SHP77 treated with DMSO at 0.1 percent for 48 hours (cell line): ENCODE results near the gene MARCHF7.
"Not testable (repeated sequence)": the region's sequence is repeated elsewhere in the genome, so short reads cannot be mapped to it uniquely, and the experiment has no call there.

Experiments
- DNase-seq: peaks from one replicate; lab custom pipeline; 2025; lab: John Stamatoyannopoulos, UW

MARCHF7 gene

DNA sequence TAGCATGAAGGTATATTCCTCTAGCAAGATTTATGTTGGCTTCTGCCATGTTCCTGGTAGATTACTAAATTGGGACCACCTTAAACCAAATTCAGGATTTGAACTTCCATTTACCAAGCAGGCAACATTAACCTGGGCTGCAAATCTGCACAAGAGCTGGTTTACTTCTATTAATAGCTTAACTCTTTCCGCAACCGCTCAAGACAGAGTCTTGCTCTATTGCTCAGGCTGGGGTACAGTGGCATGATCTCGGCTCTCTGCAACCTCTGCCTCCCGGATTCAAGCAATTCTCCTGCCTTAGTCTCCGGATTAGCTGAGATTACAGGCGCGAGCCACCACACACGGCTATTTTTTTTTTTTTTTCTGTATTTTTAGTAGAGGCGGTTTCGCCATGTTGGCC is 8.4 kb downstream of the MARCHF7 start:
- no peak for DNase-seq

DNA sequence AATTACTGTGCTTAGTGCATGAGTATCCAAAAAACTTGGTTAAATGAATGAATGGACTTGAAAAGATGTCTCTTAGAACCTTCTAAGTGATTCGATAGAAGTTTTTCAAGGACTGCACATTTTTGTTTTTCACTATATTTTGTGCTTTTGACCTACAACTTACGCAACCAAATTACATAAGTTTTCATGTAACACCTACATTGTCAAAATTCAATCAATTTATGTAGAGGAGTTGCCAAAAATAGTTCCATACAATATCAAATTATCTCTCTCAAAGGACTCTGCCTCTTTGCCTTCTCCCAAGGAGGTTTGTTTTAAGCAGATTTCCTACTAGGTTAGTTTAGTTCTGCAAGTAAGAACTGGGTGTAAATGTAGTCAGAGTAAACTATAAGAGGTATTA is 10.3 kb downstream of the MARCHF7 start:
- DNase-seq: no peak

DNA sequence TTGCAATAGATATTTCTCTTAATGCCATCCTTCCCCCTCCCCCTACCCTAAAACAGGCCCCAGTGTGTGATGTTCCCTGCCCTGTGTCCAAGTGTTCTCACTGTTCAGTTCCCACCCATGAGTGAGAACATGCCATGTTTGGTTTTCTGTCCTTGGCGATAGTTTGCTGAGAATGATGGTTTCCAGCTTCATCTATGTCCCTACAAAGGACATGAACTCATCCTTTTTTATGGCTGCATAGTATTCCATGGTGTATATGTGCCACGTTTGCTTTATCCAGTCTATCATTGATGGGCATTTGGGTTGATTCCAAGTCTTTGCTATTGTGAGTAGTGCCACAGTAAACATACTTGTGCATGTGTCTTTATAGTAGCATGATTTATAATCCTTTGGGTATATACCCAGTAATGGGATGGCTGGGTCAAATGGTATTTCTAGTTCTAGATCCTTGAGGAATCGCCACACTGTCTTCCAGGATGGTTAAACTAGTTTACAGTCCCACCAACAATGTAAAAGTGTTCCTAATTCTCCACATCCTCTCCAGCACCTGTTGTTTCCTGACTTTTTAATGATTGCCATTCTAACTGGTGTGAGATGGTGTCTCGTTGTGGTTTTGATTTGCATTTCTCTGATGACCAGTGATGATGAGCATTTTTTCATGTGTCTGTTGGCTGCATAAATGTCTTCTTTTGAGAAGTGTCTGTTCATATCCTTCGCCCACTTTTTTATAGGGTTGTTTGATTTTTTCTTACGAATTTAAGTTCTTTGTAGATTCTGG is 12.7 kb downstream of the MARCHF7 start:
- not testable (repeated sequence) for DNase-seq

DNA sequence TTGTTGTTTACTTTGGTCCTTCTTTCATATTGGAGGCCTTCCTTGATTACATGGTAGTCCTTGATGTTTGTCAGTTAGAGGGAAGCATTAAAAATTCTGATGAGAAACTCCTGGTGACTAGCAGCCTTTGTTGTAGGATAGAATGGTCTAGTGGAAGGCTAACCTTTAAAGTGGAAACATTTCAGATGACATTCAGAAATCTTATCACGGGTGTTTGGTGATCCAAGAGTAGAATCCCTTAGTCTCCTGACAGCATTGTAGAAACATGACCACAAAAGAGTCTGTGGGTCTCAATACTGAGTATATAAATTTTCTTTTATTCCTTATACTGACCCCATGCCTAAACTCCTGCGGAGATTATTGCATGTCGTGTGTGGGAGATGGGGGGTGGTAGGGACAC is 13.4 kb downstream of the MARCHF7 start:
- DNase-seq: no peak

DNA sequence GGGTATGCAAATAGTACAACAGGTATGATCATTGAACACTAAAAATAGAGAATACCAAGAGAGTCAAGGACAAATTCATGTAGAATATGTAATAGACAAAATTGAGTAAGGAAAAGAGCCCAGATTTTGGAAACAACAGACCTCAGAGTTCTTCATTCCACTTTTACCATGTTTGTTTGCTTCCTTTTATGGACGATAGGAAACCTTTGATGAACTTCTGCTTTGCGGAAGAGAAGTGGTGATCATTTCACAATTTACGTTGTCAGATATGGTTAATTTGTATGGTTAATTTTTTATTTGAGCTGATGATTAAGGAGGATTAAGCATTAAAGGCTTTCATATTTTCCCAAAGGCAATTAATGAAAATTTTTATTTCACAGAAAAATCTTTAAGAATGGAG is 16.3 kb downstream of the MARCHF7 start:
- no peak for DNase-seq

DNA sequence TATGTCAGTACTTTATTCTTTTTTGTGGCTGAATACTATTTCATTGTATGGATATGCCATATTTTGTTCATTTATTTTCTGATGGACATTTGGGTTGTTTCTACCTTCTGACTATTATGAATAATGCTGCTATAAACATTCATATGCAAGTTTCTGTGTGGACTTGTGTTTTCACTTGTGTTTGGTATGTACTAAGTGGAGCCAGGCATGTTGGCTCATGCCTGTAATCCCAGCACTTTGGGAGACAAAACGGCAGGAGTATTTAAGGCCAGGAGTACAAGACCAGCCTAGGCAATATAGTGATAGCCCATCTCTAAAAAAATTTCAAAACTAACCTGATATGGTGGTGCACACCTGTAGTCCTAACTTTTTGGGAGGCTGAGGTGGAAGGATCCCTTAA is 23.3 kb downstream of the MARCHF7 start:
- DNase-seq: no peak

DNA sequence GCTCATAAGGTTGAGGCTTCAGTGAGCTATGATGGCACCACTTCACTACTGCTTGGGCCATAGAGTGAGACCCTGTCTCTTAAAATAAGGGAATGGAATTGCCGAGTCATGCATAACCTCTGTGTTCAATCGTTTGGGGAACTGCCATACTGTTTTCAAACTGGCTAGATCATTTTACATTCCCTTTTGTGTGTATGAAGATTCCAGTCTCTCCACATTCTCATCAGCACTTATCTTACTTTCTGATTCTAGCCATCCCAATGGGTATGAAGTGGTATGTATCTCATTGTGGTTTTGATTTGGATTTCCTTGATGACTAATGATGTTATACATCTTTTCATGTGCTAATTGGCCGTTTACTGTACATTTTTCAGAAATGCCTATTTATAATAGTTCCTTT is 23.7 kb downstream of the MARCHF7 start:
- no peak for DNase-seq

DNA sequence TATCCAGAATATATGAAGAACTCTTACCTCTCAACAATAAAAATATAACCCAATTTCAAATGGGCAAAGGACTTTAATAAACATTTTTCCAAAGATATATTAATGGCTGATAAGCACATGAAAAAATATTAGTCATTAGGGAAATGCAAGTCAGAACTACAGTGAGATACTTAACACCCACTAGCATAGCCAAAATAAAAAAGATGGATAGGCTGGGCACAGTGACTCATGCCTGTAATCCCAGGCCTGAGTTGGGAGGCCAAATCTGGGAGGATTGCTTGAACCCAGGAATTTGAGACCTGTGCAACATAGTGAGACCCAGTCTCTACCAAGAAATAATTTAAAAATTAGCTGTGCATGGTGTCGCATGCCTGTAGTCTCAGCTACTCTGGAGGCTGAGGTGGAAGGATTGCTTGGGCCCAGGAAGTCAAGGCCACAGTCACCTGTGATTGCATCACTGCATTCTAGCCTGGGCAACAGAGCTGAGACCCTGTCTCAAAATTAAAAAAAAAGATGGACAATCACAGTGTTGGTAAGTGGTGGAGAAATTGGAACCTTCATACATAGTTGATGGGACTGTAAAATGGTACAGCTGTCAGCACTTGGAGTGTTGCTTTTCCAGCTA is 25.1 kb downstream of the MARCHF7 start:
- DNase-seq: no peak

DNA sequence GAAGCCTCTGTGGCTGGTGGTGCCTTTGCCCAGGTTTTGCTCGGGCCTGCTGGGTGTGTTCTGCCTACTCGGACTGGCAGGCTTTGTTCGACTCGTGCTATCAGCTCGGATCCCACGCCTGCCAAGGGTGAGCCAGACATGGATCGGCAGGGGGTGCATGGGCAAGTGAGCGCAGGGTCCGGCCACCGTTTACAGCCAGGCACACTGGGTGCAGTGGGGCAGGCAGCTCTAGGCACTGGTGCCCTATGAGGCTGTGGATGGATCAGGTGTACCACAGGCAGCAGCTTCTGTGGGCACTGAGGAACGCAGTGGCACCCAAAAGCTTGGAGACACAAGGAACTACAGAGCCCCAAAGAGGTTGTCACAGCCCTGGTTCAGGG is 25.6 kb downstream of the MARCHF7 start:
- no peak for DNase-seq

DNA sequence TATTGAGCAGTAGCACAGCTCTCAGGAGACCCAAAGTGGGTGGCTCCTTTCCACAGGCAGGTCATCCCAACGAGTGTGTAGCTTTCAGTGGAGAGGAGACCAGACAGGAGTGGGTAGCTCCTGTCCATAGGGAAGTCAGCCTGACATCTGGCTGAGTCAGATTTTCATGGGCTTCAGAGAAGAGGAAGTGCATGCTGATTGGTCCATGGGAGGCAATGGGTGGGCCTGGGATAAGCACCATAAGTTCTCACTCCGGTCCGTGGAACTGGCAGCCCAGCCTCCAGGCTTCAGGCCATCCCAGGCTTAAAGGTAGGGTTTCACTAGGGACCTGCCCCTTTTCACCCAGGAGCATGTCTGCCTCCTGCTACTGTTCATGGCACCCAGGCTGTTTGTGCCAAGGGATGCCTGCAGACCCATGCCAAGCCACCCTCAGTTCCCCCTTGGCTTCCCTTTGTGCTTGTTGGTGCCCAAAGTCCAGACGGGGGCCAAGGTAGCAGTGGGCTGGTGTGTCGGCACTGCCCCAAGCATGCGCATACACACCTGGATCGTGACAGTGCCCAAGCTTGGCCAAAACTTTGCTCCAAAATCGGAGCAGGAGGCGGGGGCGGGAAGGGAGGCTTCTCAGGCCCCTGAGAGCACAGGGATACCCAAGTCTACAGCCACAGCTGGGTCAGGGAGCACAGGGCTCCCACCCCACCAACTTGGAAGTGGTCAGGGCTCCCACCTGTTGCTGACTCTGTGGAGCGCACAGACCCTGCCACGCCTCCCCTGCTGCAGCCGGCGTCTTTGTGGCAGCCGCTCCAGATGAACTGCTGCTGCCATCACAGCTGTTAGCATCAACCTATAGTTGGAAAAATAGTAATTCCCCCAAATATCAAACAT is 26.4 kb downstream of the MARCHF7 start:
- no peak for DNase-seq

DNA sequence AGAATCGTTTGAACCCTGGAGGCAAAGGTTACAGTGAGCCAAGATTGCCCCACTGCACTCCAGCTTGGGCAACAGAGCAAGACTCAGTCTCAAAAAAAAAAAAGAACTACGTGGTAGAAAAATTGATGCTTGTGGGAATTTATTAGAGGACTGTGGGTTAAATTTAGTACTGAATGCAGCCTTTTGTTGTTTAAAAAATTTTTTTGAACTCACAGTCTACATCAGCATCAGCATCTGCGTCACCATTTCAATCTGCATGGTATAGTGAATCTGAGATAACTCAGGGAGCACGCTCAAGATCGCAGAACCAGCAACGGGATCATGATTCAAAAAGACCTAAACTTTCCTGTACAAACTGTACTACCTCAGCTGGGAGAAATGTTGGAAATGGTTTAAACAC is 30.5 kb downstream of the MARCHF7 start:
- no peak for DNase-seq

DNA sequence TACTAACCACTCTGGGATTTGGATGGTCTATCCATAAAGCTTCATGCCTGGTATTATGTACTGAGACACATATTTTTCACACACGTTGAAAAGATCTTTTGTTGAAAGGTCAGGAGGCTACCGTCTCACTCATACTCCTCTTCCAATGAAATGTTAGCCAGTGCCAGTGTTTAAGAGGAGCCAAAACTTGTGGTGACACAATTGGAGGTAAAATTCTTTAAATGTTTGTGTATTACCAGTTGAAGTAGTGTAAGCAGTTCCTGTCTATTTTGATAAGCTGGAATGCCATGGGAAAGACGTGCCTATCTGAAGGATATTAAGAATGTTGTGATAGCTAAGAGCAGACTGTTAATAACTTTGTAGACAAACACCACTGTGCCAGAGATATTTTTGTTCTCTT is 32.1 kb downstream of the MARCHF7 start:
- no peak for DNase-seq

DNA sequence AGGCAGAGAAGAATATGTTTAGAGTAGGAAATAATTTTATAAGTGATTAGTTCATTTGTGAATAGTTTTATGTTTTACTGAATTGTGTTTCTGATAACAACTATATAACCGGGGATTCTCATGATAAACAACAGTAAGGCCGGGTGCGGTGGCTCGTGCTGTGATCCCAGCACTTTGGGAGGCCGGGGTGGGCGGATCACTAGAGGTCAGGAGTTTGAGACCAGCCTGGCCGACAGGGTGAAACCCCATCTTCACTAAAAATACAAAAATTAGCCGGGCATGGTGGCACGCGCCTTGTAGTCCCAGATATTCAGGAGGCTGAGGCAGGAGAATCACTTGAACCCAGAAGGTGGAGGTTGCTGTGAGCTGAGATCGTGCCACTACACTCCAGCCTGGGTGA is 32.9 kb downstream of the MARCHF7 start:
- DNase-seq: not testable (repeated sequence)

DNA sequence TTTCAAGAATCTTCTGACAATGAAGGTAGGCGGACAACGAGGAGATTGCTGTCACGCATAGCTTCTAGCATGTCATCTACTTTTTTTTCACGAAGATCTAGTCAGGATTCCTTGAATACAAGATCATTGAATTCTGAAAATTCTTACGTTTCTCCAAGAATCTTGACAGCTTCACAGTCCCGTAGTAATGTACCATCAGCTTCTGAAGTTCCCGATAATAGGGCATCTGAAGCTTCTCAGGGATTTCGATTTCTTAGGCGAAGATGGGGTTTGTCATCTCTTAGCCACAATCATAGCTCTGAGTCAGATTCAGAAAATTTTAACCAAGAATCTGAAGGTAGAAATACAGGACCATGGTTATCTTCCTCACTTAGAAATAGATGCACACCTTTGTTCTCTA is 35.8 kb downstream of the MARCHF7 start:
- no peak for DNase-seq

DNA sequence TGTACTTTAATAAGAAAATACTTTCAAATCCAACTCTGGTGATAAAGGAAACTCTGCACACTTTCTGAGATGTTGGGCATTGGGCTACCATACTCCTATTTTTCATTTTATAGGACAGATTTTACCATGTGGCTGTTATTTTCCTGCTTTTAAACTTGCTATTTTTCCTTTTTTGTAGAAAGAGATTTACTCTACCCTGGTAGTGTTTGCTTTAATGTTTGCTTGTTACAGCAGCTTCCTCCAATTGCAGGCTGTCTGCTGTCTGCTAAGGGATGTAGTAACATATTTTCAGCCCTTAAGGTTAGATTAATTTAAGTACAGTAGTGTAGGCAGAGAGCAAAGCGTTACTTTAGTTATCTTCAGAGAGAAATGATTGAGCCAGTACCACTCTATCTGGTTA is 38.6 kb downstream of the MARCHF7 start:
- DNase-seq: no peak

DNA sequence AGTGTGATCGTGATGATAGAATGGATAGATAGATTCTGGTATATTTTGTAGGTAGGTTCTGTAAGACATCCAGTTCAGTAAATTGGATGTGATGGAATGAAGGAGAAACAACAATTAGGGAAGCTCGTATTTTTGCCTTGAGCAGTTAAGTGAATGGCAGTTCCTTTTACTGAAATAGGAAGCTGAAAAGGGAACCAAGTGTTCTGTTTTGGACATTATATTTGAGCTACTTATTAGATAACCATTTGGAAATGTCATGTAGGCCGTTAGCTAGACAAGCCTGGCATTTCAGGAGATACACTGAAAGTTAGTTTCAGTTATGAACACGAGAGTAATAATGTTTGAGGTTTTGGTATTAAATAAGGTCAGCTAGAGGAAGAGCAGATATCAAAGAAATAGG is 41.5 kb downstream of the MARCHF7 start:
- no peak for DNase-seq

DNA sequence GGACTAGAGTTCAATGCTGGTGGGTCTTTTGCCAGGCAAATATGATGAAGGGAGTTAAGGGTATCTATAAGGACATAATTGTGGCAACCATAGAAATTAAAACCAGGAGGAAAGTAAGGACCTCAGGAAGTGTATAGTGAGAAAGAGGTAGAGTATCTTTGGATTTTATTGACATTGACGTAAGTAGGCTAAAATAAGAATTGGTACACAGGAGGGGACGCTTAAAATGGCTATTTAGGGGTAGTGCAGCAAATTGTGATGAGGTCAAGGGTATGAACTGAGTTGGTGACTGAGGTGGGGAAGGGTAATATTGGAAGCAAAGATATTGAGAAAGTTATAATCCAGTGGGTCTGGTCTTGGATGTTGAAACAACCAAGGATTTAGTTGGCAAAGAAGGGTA is 42.7 kb downstream of the MARCHF7 start:
- DNase-seq: no peak

DNA sequence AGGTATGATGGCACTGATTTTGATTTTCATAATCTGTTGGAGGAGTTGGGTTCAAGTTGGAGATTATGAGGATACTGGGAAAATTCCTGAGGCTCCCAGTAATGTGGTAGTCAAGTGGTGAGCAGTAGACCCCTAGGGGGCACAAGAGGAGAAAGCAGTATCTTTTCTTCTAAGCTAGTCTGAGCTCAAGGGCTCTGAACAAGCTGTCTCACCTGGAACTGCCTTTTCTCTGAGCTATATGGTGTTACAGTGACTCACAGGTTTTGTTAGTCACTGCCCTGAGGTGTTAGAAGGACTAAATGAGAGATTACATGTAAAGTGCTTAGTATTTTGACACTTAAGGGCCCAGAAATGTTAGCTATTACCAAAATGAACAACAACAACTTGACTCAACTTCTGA is 43.5 kb downstream of the MARCHF7 start:
- no peak for DNase-seq

DNA sequence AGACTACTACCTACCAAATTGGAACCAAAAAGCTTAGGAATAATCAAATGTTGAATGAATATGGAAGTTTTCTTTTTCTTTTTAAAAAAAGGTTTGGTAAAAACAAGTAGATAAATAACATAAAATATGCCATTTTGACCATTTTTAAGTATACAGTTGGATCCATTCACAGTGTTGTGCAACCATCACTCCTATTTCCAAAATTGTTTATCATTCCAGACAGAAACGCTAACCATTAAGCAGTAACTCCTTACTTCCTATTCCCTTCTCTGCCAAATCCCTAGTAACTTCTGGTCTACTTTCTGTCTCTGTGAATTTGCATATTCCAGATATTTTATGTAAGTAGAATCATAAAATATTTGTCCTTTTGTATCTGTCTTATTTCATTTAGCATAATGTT is 45.9 kb downstream of the MARCHF7 start:
- no peak for DNase-seq

DNA sequence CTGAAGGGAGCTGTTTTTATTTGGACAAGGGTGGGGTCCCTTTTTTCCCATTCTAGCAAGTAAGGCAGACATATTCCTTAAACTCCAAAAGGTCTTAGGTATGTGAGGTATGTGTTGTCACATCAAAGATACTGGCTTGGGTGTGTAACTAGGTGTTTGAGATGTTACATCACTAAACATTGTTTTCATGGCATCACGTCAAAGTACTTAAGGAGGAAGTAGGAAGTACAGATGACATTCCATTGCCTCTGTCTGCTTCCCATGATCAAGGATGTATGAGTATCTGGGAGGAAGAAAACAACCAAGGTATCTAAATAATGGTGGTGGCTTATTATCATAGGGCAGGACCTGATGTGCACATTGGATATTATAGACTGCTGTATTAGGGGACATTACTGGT is 46.4 kb downstream of the MARCHF7 start:
- DNase-seq: no peak

DNA sequence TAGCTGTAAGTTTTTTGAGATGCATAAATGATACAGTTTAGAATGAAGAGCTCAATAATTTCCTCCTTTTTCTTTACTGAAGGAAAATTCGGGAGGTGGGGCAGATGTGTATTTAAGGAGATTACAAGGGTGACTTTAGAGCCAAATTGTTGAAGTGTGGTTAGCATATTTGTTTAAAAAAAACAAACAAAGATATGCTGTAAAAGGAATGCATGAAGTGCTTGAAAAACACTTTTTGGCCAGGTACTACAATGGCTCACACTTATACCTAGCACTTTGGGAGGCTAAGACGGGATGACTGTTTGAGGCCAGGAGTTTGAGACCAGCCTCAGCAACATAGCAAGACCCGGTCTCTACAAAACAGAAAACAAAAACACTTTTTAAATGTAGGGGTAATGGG is 47.3 kb downstream of the MARCHF7 start:
- no peak for DNase-seq

DNA sequence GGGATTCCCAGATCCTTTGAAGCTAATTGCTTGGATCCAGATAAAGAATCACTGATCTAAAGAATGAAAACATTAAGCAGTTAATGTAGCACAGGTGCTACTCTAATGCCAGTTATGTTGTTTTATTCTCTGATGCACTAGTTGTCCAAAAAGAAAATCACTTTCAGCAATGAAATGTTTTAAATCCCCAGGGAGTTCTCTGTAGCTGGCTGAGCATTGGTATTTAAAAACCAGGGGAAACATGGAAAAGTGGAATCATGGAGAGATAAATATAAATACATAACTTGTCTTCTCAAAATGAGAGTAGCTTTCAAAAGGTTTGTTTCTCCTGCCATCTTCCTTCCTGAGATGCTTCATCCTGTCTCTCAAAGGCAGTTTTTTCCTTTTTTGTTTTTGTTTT is 48.0 kb downstream of the MARCHF7 start:
- DNase-seq: no peak

DNA sequence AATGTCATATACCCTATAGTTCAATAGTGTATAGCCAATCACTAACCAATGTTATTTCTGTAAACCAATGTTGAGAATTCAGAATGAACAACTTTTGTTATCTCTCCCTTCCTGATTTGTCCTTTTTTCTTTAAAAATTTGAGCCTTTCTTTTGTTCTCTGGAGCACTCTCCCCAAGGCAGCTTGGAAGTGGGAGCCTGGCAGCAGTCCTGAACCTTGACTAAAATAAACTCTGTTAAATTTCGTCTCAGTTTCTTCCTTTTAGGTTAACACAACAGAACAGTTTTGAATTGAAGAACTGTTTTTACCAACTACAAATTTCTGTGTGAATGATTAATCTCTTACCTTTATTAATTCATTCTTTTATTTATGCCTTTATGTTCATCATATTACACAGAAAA is 49.8 kb downstream of the MARCHF7 start:
- no peak for DNase-seq
